ENCODE measurements around the gene IWS1.

DNA sequence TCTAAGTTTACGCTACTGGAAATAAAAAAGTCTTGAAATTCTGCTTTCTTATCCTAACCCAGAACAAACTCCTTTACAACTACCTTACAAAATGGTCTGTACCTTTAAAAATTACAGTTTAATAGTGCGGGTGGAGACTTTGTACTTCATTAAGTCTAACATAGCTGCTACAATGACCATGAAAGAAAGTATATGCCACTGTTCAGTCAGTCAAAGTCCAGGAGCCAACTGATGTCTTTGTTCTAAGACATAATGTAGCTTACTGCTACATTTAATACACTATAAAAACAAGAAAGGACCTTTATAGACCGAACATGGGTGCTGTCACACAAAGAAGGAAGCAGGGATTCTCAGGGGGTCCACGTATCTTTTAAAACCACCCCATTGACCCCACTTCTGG, 36.0 kb downstream of the IWS1 start:
- TF ChIP-seq, protein P1, sequence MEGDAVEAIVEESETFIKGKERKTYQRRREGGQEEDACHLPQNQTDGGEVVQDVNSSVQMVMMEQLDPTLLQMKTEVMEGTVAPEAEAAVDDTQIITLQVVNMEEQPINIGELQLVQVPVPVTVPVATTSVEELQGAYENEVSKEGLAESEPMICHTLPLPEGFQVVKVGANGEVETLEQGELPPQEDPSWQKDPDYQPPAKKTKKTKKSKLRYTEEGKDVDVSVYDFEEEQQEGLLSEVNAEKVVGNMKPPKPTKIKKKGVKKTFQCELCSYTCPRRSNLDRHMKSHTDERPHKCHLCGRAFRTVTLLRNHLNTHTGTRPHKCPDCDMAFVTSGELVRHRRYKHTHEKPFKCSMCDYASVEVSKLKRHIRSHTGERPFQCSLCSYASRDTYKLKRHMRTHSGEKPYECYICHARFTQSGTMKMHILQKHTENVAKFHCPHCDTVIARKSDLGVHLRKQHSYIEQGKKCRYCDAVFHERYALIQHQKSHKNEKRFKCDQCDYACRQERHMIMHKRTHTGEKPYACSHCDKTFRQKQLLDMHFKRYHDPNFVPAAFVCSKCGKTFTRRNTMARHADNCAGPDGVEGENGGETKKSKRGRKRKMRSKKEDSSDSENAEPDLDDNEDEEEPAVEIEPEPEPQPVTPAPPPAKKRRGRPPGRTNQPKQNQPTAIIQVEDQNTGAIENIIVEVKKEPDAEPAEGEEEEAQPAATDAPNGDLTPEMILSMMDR (IDR thresholded peaks at IDR 0.05; ENCODE audit: poor library complexity) = no peak
- no peak for TF ChIP-seq EZH2phosphoT487 (IDR thresholded peaks at IDR 0.05; ENCODE audit: low read depth, severe bottlenecking, unreplicated experiment)
